Lung (tissue), 12 donors: ENCODE results near the gene ERP27. TPM values are rescaled to one million over a fixed set of nuclear protein-coding genes. Genes with fewer than 3 reads are reported as not detected.

Experiments used
- ATAC-seq: fragments of 200-7000 bp; cut with Tn5 transposase; one replicate; pipeline ENCODE4 v1.9.1; 2020; ENCODE audit warnings: moderate number of reproducible peaks; ENCODE audit not compliant: insufficient read depth, low FRiP score
- DNase-seq, 3 donors: peaks; one replicate each; pipeline ENCODE4 v3.0.0-alpha.2; 2013 to 2017
- H3K27ac ChIP-seq, 2 donors: one replicate each; pipeline ENCODE4 v1.5.1; 2013; ENCODE audit warnings: mild to moderate bottlenecking in 2 of 2, moderate library complexity in 2 of 2, control low read depth in 1 of 2, inconsistent platforms in 1 of 2, low read depth in 1 of 2, low read length in 1 of 2
- H3K27me3 ChIP-seq, 3 donors: one replicate each; pipeline ENCODE4 v1.5.1; 2013; ENCODE audit warnings: low read length in 2 of 3; ENCODE audit not compliant: control insufficient read depth in 3 of 3, insufficient read depth in 3 of 3
- H3K36me3 ChIP-seq, 4 donors: one replicate each; pipeline ENCODE4 v1.5.1; 2013; ENCODE audit warnings: low read length in 4 of 4, mild to moderate bottlenecking in 1 of 4, moderate library complexity in 1 of 4; ENCODE audit not compliant: control insufficient read depth in 4 of 4, insufficient read depth in 4 of 4
- H3K4me1 ChIP-seq, 5 donors: one replicate each; pipeline ENCODE4 v1.5.1; 2013; ENCODE audit warnings: low read length in 5 of 5, mild to moderate bottlenecking in 2 of 5, moderate library complexity in 1 of 5; ENCODE audit not compliant: control insufficient read depth in 5 of 5, insufficient read depth in 5 of 5
- H3K4me3 ChIP-seq: one replicate; pipeline ENCODE4 v1.5.1; 2013; ENCODE audit warnings: mild to moderate bottlenecking, control low read depth, moderate library complexity
- H3K9ac ChIP-seq, 2 donors: one replicate each; pipeline ENCODE4 v1.5.1; 2013; ENCODE audit warnings: low read length in 2 of 2, control low read depth in 1 of 2; ENCODE audit not compliant: insufficient read depth in 1 of 2
- H3K9me3 ChIP-seq, 4 donors: one replicate each; pipeline ENCODE4 v1.5.1; 2013; ENCODE audit warnings: low read length in 3 of 4, mild to moderate bottlenecking in 1 of 4, moderate library complexity in 1 of 4; ENCODE audit not compliant: control insufficient read depth in 4 of 4, insufficient read depth in 3 of 4
- WGBS, 2 donors: extraction: QIAGEN DNeasy Blood & Tissue Kit; methylation state at CpG; one replicate each; pipeline ENCODE4 v1.1.7; 2013; 5-methylcytosine and 5-hydroxymethylcytosine counted together
- polyA plus RNA-seq, 2 donors: library from polyadenylated mRNA; stranded (reverse); fragments of 200-250 nt; gene quantifications; one replicate each; pipeline ENCODE4 v1.2.1, GENCODE V29; 2013
- total RNA-seq, 2 donors: library from RNA; depleted of rRNA in 1 of 2; stranded (reverse); fragments of >200 nt in 1 of 2; gene quantifications; one replicate each; pipeline ENCODE4 v1.2.1, GENCODE V29; 2014 to 2021
- TF ChIP-seq, protein P1 (sequence below): IDR thresholded peaks from 2 replicates; pipeline ENCODE4 v1.5.1; 2012; ENCODE audit warnings: mild to moderate bottlenecking; ENCODE audit errors: control extremely low read depth, extremely low read depth
- donor health status: control.
- donor health status: control.
- donor health status: Bipolar disorder and iron deficiency.
- donor health status: healthy.
- donor health status: DM: yes; HTN: yes; CAD: no.

The ERP27 gene
- total and polyA plus RNA-seq, 4 donors = 1.9 to 64.6 (median 10.4) TPM

DNA sequence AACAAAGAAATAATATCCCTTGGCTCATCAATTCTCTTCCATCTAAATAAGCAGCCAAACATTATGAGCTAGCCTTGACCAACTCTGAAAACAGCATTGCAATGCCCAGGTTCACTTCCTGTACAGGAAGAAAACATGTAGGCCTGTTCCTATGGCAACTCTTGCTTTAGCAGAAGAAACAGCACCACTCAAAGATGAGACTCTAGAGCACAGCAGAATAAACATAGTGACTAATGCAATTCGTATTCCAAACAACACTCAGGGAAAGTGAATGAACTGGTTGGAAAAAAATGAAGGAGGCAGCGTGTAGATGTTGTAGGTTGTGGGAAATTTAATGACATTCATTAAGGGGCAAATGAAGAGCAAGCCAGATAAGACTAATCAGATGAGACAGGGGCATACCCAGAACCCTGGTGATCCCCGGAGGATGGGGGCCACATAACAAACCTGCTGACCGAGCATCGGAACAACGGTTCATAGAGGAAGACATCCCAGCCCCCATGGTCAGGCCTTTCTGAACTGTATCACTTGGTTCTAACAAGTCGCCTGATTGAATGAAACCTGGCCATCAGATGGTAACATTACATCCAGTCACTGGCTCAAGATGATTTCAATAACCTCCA is 14.1 kb upstream of the ERP27 start:
- peaks cover 2 to 28% (median 11%) of the 10 kb centered on the region in 5 donors for H3K4me1 ChIP-seq
- ATAC-seq = peak; percentile 85
- H3K27me3 ChIP-seq = no peaks in the 10 kb centered on the region
- peaks cover 0 to 3% (median 1%) of the 10 kb centered on the region in 4 donors for H3K36me3 ChIP-seq
- H3K27ac ChIP-seq = peak overlapping the region; percentile 69 to 90
- no peak overlapping the region for H3K4me3 ChIP-seq
- H3K9me3 ChIP-seq = no peaks in the 10 kb centered on the region
- TF ChIP-seq, protein P1, sequence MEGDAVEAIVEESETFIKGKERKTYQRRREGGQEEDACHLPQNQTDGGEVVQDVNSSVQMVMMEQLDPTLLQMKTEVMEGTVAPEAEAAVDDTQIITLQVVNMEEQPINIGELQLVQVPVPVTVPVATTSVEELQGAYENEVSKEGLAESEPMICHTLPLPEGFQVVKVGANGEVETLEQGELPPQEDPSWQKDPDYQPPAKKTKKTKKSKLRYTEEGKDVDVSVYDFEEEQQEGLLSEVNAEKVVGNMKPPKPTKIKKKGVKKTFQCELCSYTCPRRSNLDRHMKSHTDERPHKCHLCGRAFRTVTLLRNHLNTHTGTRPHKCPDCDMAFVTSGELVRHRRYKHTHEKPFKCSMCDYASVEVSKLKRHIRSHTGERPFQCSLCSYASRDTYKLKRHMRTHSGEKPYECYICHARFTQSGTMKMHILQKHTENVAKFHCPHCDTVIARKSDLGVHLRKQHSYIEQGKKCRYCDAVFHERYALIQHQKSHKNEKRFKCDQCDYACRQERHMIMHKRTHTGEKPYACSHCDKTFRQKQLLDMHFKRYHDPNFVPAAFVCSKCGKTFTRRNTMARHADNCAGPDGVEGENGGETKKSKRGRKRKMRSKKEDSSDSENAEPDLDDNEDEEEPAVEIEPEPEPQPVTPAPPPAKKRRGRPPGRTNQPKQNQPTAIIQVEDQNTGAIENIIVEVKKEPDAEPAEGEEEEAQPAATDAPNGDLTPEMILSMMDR = no peak
- peak in 2 of 3 donors; percentile 53 to 68 for DNase-seq
- no peak overlapping the region for H3K9ac ChIP-seq
- 34 to 35% methylated on average over 7 of the region's 7 CpGs for WGBS, 2 donors

DNA sequence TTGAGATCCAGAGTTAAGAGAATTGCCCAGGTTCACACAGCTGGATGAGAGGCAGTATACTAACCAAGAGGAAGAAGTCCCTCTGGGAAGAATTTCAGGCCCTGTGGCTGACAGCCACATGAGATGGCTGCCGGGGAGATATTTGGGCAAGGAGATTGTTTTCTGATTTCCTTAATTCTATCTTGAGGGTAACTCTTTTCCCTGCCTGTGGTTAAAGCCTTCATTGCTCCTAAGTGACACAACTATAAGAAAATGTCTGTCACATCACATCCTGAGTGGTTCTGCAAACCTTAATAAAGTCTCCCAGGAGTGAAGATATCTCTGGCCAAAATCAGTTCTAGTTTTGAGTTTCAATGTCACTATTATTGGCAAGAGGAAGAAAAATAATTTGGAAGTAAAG is 13.5 kb upstream of the ERP27 start:
- Histone ChIP-seq H3K9ac (no peak overlapping the region), H3K9me3 (no peaks in the 10 kb centered on the region), H3K4me3 (no peak overlapping the region), H3K27me3 (no peaks in the 10 kb centered on the region), H3K36me3 (peaks cover 0 to 5% (median 1%) of the 10 kb centered on the region in 4 donors), H3K27ac (peak overlapping the region; percentile 81 to 86), H3K4me1 (peaks cover 4 to 24% (median 11%) of the 10 kb centered on the region in 5 donors)
- ATAC-seq = no peak
- 27 to 43% methylated on average over 1 of the region's 1 CpG for WGBS, 2 donors
- DNase-seq = no peak
- TF ChIP-seq, protein P1 = no peak

DNA sequence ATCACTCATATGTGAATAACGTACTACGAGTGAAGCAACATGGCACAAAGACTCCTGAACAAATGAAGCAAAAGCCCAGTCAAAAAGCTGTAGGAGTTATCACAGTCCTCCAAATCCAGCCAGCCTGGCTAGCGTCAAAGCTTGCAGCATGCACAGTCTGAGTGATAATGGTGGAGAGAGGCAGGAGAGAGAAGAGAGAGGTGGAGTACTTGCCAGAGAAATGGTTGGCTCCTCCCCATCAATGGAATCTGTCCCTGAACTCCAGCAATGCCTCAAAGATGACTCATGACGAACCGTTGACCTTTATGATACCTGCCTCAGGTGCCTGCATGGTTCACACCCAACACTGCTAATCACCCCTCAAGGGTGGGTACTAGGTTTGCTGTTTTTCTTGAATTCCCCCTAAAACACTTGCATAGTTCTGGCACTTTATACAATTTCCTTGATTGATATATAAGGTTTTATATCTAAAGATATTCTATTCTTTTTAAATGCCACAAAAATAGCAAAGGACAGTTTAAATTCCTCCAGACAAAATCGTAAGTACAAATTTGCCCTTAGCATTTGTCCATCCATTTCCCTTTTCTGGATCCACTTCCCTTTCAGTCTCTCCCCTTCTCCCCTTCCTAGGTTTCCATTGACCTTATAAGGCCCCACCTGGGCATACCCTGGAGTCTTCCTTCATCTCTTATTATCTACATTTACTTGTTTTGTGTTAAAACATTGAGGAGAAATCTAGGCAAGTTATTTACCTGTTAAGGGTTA is 12.8 kb upstream of the ERP27 start:
- H3K9me3 ChIP-seq = no peaks in the 10 kb centered on the region
- no peak overlapping the region for H3K4me3 ChIP-seq
- H3K9ac ChIP-seq = no peak overlapping the region
- TF ChIP-seq, protein P1 = no peak
- H3K4me1 ChIP-seq = peaks cover 4 to 24% (median 12%) of the 10 kb centered on the region in 5 donors
- peaks cover 0 to 5% (median 1%) of the 10 kb centered on the region in 4 donors for H3K36me3 ChIP-seq
- H3K27ac ChIP-seq = peak overlapping the region; percentile 81 to 86
- 68 to 77% methylated on average over 6 of the region's 6 CpGs for WGBS, 2 donors
- H3K27me3 ChIP-seq = no peaks in the 10 kb centered on the region
- no peak for ATAC-seq
- DNase-seq = no peak
